H1 (cell line): ENCODE results near the gene GPLD1. TPM values are rescaled to one million over a fixed set of nuclear protein-coding genes. Genes with fewer than 3 reads are reported as not detected.

Experiments used
- CTCF ChIA-PET: fragments of 300-600 bp; sonication (Branson Sonifier 250); formaldehyde crosslinking; loops from one replicate; lab custom pipeline; 2021; ENCODE audit not compliant: partially characterized antibody; lab: Charles Lee
- POLR2A ChIA-PET: fragments of 300-600 bp; sonication (Branson Sonifier 250); formaldehyde crosslinking; loops from one replicate; lab custom pipeline; 2021; ENCODE audit warnings: inconsistent platforms; ENCODE audit not compliant: partially characterized antibody; lab: Charles Lee
- DNase-seq, 2 experiments: peaks; one replicate each; pipeline versions ENCODE4 v3.0.0 to v3.0.0-alpha.2; 2010 to 2022; ENCODE audit warnings: low spot score in 2 of 2, low read depth in 1 of 2, mixed read lengths in 1 of 2
- FAIRE-seq: peaks from 2 replicates; lab custom pipeline; 2011; peaks lifted over from hg19 to GRCh38; lab: Jason Lieb, UNC
- H2AFZ ChIP-seq: 2 replicates; pipeline ENCODE4 v1.8.1; 2012; ENCODE audit warnings: low read length, inconsistent platforms
- H2AK5ac ChIP-seq: 2 replicates; pipeline ENCODE4 v1.6.1; 2013; ENCODE audit warnings: low read depth, low read length
- H2BK120ac ChIP-seq: replicated peaks from 2 replicates; pipeline ENCODE3; 2013; ENCODE audit warnings: low read depth, low read length, inconsistent platforms
- H2BK12ac ChIP-seq: 2 replicates; pipeline ENCODE4 v1.6.1; 2013; ENCODE audit warnings: low read depth, low read length
- H2BK15ac ChIP-seq: 2 replicates; pipeline ENCODE4 v1.6.1; 2013; ENCODE audit warnings: low read length
- H2BK20ac ChIP-seq: 2 replicates; pipeline ENCODE4 v1.6.1; 2013; ENCODE audit warnings: low read length
- H2BK5ac ChIP-seq: 2 replicates; pipeline ENCODE4 v1.6.1; 2013; ENCODE audit warnings: low read depth, low read length
- H3K14ac ChIP-seq: 2 replicates; pipeline ENCODE4 v1.6.1; 2013; ENCODE audit warnings: inconsistent platforms; ENCODE audit not compliant: insufficient read length
- H3K18ac ChIP-seq: 2 replicates; pipeline ENCODE4 v1.6.1; 2013; ENCODE audit warnings: low read length; ENCODE audit errors: extremely low read depth
- H3K23ac ChIP-seq: 2 replicates; pipeline ENCODE4 v1.6.1; 2013; ENCODE audit warnings: inconsistent platforms; ENCODE audit not compliant: insufficient read length
- H3K23me2 ChIP-seq: 2 replicates; pipeline ENCODE4 v1.6.1; 2013; ENCODE audit warnings: low read depth, low read length
- H3K27ac ChIP-seq: 2 replicates; pipeline ENCODE4 v1.6.1; 2011; ENCODE audit warnings: low read depth, low read length, inconsistent platforms
- H3K27me3 ChIP-seq, 4 experiments: replicated peaks in 1 of 4; 1 replicate in 1 of 4; 2 replicates in 3 of 4; pipeline versions ENCODE4 v1.6.1 to v1.8.1; 2011 to 2013; ENCODE audit warnings: low read length in 3 of 4, mild to moderate bottlenecking in 3 of 4, inconsistent platforms in 2 of 4, mixed read lengths in 2 of 4, moderate library complexity in 1 of 4; ENCODE audit not compliant: control insufficient read depth in 3 of 4, insufficient read depth in 3 of 4; ENCODE audit errors: extremely low read depth in 1 of 4
- H3K36me3 ChIP-seq, 4 experiments: 2 replicates each; pipeline versions ENCODE4 v1.6.1 to v1.8.1; 2011 to 2013; ENCODE audit warnings: mild to moderate bottlenecking in 4 of 4, low read length in 3 of 4, moderate library complexity in 2 of 4, control low read depth in 1 of 4, inconsistent platforms in 1 of 4; ENCODE audit not compliant: insufficient read depth in 4 of 4, control insufficient read depth in 2 of 4
- H3K4ac ChIP-seq: replicated peaks from 2 replicates; pipeline ENCODE3; 2013; ENCODE audit warnings: low read length, low read depth, mixed read lengths, inconsistent platforms; ENCODE audit not compliant: insufficient read length
- H3K4me1 ChIP-seq, 4 experiments: replicated peaks in 1 of 4; 1 replicate in 1 of 4; 2 replicates in 3 of 4; pipeline versions ENCODE4 v1.6.1 to v1.8.1; 2011 to 2013; ENCODE audit warnings: low read length in 3 of 4, inconsistent platforms in 2 of 4, mixed read lengths in 1 of 4; ENCODE audit not compliant: insufficient read depth in 4 of 4, control insufficient read depth in 3 of 4
- H3K4me2 ChIP-seq, 2 experiments: 2 replicates each; pipeline versions ENCODE4 v1.6.1 to v1.8.1; 2011 to 2013; ENCODE audit warnings: low read depth in 2 of 2, low read length in 2 of 2, control low read depth in 1 of 2, inconsistent platforms in 1 of 2, mild to moderate bottlenecking in 1 of 2; ENCODE audit not compliant: insufficient read depth in 1 of 2
- H3K4me3 ChIP-seq, 4 experiments: fragments of 200-600, 300-600 bp in 1 of 4; sonication (generic), shearing (Covaris generic), sonication (Bioruptor Twin) in 1 of 4; 2 replicates each; pipeline versions ENCODE4 v1.5.1 to v1.8.1; 2011 to 2016; ENCODE audit warnings: low read length in 4 of 4, low read depth in 3 of 4, control low read depth in 2 of 4, inconsistent platforms in 2 of 4, mild to moderate bottlenecking in 2 of 4, mixed read lengths in 1 of 4, moderate library complexity in 1 of 4; ENCODE audit not compliant: insufficient read depth in 2 of 4; ENCODE audit errors: extremely low read depth in 1 of 4
- H3K56ac ChIP-seq: replicated peaks from 2 replicates; pipeline ENCODE3; 2013; ENCODE audit warnings: low read depth, mild to moderate bottlenecking, mixed read lengths, low read length, inconsistent platforms; ENCODE audit not compliant: insufficient read length
- H3K79me1 ChIP-seq: 2 replicates; pipeline ENCODE4 v1.6.1; 2013; ENCODE audit warnings: low read depth, low read length, control low read depth
- H3K79me2 ChIP-seq, 2 experiments: 2 replicates each; pipeline versions ENCODE4 v1.6.1 to v1.8.1; 2012 to 2013; ENCODE audit warnings: low read length in 2 of 2, mild to moderate bottlenecking in 2 of 2, inconsistent platforms in 1 of 2; ENCODE audit not compliant: insufficient read depth in 2 of 2, control insufficient read depth in 1 of 2
- H3K9ac ChIP-seq, 4 experiments: replicated peaks in 1 of 4; 1 replicate in 1 of 4; 2 replicates in 3 of 4; pipeline versions ENCODE4 v1.6.1 to v1.8.1; 2011 to 2013; ENCODE audit warnings: low read depth in 3 of 4, low read length in 3 of 4, control low read depth in 2 of 4, mild to moderate bottlenecking in 2 of 4, moderate library complexity in 2 of 4, inconsistent platforms in 1 of 4; ENCODE audit errors: extremely low read depth in 1 of 4
- H3K9me3 ChIP-seq, 2 experiments: 2 replicates each; pipeline versions ENCODE4 v1.6.1 to v1.8.1; 2012 to 2013; ENCODE audit warnings: mild to moderate bottlenecking in 2 of 2, moderate library complexity in 2 of 2, control low read depth in 1 of 2, inconsistent platforms in 1 of 2, low read depth in 1 of 2, low read length in 1 of 2, mixed read lengths in 1 of 2; ENCODE audit not compliant: insufficient read depth in 2 of 2
- H4K20me1 ChIP-seq, 2 experiments: replicated peaks in 1 of 2; 2 replicates each; pipeline versions ENCODE3 to v1.8.1; 2011 to 2013; ENCODE audit warnings: inconsistent platforms in 2 of 2, low read length in 2 of 2, mild to moderate bottlenecking in 1 of 2; ENCODE audit not compliant: insufficient read depth in 2 of 2, control insufficient read depth in 1 of 2
- H4K5ac ChIP-seq: 2 replicates; pipeline ENCODE4 v1.6.1; 2013; ENCODE audit warnings: low read length, low read depth, mixed read lengths, inconsistent platforms; ENCODE audit not compliant: insufficient read length
- H4K8ac ChIP-seq: 2 replicates; pipeline ENCODE4 v1.8.0; 2013; ENCODE audit warnings: mild to moderate bottlenecking, moderate library complexity, low read length, inconsistent platforms; ENCODE audit not compliant: insufficient read depth; ENCODE audit errors: extremely low read depth
- H4K91ac ChIP-seq: replicated peaks from 2 replicates; pipeline ENCODE3; 2013; ENCODE audit warnings: low read length, mixed read lengths, inconsistent platforms; ENCODE audit not compliant: insufficient read length
- BACH1 ChIP-seq: IDR thresholded peaks from 2 replicates; pipeline ENCODE4 v1.6.1; 2012; ENCODE audit warnings: low read length, improper control_type of control experiment
- POLR2A ChIP-seq, 2 experiments: IDR thresholded peaks; 1 replicate in 1 of 2; 2 replicates in 1 of 2; pipeline ENCODE4 v1.6.1; 2011; ENCODE audit warnings: low read depth in 2 of 2, low read length in 2 of 2, mild to moderate bottlenecking in 2 of 2; ENCODE audit errors: control extremely low read depth in 1 of 2
- WGBS, 2 experiments: shearing (Covaris generic) in 1 of 2; methylation state at CpG; one replicate each; pipeline versions ENCODE4 v1.1.6 to v1.1.7; 2013 to 2015; ENCODE audit warnings: low lambda C conversion rate in 2 of 2, mixed read lengths in 2 of 2, inconsistent platforms in 1 of 2, low coverage in 1 of 2, missing lambda C conversion rate in 1 of 2; ENCODE audit not compliant: insufficient replicate concordance in 2 of 2, insufficient coverage in 1 of 2, insufficient read length in 1 of 2; ENCODE audit errors: extremely low coverage in 1 of 2, missing lambda C conversion rate in 1 of 2; 5-methylcytosine and 5-hydroxymethylcytosine counted together
- polyA plus RNA-seq, 7 experiments: library from polyadenylated mRNA; depleted of rRNA in 3 of 7; stranded (reverse) in 5 of 7; unstranded in 2 of 7; fragments of >200 nt in 5 of 7; fragments of 200-250 nt in 2 of 7; gene quantifications; 1 replicate in 5 of 7; 2 replicates in 1 of 7; 4 replicates in 1 of 7; pipeline versions ENCODE4 v1.2.1 to v1.2.3, GENCODE V29; 2011 to 2013; ENCODE audit warnings: missing spikeins in 2 of 7, mixed read lengths in 2 of 7
- total RNA-seq: library from RNA; stranded (reverse); fragmentation: NEBNext Ultra II Directional; extraction: Animal tissue kit (Norgen Biotek cat#: 25700); gene quantifications from 2 replicates; pipeline ENCODE4 v1.2.1, GENCODE V29; 2021

Gene GPLD1
- total and polyA plus RNA-seq, 2 of the 8 experiments (the other 6 are each of a cell fraction or from before 2014, with no cell fraction given), result 3.7 to 5.3 TPM

DNA sequence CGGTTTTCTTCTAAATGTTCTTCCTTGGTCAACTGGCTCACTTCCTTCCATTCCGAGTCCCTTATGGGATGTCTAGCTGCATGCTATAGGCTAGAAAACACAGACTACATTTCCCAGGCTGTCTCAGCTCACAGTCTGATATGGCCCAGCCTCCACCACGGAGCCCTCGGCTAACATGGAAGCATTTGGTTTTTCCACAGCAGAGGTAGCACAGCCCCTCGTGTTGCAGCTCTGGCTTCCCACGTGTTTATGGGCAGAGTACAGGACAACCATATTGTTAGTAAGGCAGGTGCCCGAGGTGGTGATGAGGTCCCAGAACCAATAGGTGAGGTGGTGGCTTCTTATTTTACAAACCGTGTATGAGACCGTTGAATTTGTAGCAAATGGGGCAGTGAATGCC, 8.7 kb downstream of the GPLD1 start:
- Histone ChIP-seq H3K27me3 (no peaks in the 10 kb centered on the region), H2BK15ac (no peak overlapping the region), H2AK5ac (no peak overlapping the region), H2BK12ac (no peak overlapping the region), H3K18ac (no peak overlapping the region), H4K5ac (no peak overlapping the region), H2AFZ (no peak overlapping the region), H3K4me3 (no peak overlapping the region), H3K23me2 (no peaks in the 10 kb centered on the region), H3K23ac (no peak overlapping the region), H3K4ac (no peak overlapping the region), H4K91ac (no peak overlapping the region), H3K9ac (no peak overlapping the region), H4K20me1 (no peaks in the 10 kb centered on the region), H3K4me1 (no peaks in the 10 kb centered on the region), H3K36me3 (peaks cover 0 to 2% (median 0%) of the 10 kb centered on the region in 4 experiments; a peak in 1 of 8 replicates), H3K79me2 (no peaks in the 10 kb centered on the region), H2BK5ac (no peak overlapping the region), H4K8ac (no peak overlapping the region), H2BK120ac (no peak overlapping the region), H3K56ac (no peak overlapping the region), H3K79me1 (no peaks in the 10 kb centered on the region), H3K4me2 (no peak overlapping the region), H3K27ac (no peak overlapping the region), H3K9me3 (peaks cover 2 to 4% of the 10 kb centered on the region in 2 experiments; a peak in 1 of 4 replicates), H3K14ac (no peak overlapping the region), H2BK20ac (no peak overlapping the region)
- ChIA-PET POLR2A (no interaction called here), CTCF (interaction anchor here (0.6 to 2.5 kb wide), 3 partner anchors 14 to 822 kb away, joined by 3 to 12 read pairs (median 4); partner anchors contain the start of gene ALDH5A1)
- FAIRE-seq (no peak), DNase-seq (no peak)
- 81% methylated on average over 9 of the region's 9 CpGs; no CpG with 5 or more reads in 1 of the 2 experiments for WGBS, 2 experiments
- TF ChIP-seq BACH1 (no peak), POLR2A (IDR thresholded peaks at IDR 0.05; ENCODE audit: control extremely low read depth in 1 of 2, low read depth in 2 of 2, low read length in 2 of 2) (no peak)
